HPDE6-E6E7 (cell line): Measurements from ENCODE around the gene SPTBN4.
"Not testable (repeated sequence)": the region's sequence is repeated elsewhere in the genome, so short reads cannot be mapped to it uniquely, and the experiment has no call there.

Source experiments
- DNase-seq: peaks from one replicate; pipeline ENCODE4 v3.0.0; 2011; ENCODE audit warnings: missing footprints; ENCODE audit errors: extremely low spot score

The SPTBN4 gene

DNA sequence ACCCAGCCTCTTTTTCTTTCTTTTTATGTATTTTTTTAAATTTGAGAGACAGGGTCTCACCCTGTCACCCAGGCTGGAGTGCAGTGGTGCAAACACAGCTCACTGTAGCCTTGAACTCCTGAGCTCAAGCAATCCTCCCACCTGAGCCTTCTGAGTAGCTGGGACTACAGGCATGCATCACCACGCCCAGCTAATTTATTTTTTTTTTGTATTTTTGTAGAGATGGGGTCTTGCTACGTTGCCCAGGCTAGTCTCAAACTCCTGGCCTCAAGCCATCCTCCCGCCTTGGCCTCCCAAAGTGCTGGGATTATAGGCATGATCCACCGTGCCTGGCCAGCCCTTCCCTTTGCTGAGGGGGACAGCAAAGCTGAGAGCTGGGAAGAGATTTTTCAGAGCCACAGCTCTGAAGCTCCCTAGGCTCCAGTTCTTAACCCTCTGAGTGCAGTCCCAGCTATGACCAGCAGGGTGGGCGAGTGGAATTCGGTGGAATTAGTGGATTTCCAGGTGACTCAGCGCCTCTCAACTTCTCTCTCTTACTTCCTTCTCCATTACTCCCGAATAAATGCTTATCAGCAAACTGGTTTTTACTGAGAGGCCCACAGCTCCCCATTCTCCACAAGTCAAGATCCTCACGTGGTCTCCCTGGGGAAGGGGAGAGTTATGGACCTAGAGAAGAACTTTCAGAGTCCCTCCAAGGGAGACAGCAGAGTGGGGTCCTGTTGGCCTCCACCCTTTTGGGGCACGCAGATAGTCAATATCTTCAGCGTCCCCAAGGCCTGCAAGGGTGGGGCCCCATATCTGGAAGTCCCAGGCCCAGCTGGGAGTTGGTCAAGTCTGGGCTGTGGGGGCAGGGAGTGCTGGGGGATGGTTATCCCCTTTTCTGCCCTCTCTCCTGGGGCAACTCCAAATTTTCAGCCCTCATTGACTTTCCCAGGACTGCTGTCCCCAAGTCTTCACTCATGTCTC is 2.5 kb upstream of the SPTBN4 start:
- peak; percentile 84 for DNase-seq

DNA sequence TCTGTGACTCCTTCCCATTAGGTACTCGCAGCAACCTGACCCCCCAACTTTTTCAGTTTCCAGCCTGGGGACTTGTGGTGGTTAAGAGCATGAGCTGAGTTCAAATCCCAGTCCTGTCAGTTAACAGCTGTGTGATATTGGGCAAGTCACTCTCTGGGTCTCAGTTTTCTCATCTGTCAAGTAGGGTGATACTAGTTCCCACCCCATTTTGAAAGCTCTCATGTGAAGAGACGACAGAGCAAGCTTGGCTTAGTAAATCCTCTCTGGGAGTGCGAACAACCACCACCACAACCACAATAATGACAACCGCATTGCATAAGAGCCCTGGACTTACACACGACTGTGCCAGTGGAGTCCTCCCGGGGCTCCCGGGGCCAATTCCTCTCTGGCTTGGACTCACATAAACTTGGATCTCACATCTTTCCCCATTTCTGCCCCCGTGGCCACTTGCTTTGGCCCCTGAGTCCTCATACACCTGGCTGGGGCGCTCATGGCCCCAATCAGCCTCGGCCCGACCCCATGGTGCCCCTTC is 1.7 kb upstream of the SPTBN4 start:
- DNase-seq = no peak

DNA sequence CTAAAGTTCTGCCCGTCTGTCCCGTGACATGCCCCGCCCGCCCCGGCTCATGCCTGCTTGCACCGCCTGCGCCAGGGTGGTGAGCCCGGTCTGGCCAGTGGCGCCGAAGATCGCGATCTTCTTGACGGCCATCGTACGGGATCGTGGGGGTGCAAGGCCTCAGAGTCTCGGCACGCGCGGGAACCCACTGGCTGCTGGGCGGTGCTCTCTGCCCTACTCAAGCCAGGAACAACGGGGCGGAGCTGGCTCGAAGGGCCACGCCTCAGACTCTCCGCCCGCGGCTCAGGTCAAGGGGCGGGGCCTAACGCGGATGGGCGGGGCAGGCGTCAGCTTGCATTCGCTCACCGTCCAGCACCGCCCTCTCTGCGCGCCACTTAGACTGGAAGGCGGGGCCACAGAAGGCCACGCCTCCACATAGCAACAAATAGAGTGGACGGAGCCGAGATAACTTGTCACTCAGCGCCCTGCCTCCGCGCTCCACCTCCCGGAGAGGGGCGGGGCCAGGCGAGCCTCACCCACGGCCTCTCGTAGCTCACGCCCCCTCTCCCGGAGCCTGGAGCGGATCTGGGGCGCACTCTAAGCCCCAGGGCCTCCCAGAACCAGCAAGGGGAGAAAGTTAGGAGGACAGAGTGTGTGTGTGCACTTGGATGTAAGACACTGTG is 1.1 kb upstream of the SPTBN4 start, which contains the start of gene BLVRB:
TSS of gene BLVRB (minus strand) at position 189 of the 662 bp plus-strand sequence. CDS start at position 132, 57 bp downstream.
- peak; percentile 90 for DNase-seq

DNA sequence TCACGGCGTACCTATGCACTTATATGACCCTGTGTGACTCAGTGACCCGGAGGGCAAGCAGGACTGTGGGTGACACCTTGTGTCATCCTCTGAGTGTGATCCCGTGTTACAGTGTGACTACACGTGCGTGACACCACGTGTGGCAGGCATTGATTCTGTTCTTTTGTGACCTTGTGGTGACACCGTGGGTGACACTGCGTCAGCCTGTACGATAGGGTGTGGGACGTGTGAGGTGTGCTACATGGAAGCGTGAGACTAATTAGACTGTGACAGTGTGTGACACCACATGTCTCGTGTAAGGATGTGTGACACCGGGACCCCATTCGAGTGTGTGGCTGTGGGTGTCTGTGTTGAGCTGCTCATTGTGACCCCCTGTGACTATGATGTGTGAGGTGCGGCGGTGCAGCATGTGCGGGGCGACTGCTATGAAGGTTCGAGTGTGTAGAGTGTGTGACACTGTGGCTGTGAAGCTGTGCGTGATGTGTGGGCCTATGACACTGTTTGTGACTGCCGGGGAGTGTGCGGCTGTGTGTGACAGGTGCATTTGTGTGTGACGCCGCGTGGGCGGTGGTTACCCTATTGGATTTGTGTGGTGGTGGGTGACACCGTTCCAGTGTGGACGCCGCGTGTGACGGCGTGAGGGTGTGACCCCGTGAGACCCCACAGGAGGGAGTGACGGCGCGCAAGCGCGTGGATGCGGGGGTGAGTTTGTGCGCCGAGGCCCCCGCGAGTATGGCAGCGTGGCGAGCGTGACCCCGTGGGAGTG is 399 bp upstream of the SPTBN4 start:
- DNase-seq = no peak

DNA sequence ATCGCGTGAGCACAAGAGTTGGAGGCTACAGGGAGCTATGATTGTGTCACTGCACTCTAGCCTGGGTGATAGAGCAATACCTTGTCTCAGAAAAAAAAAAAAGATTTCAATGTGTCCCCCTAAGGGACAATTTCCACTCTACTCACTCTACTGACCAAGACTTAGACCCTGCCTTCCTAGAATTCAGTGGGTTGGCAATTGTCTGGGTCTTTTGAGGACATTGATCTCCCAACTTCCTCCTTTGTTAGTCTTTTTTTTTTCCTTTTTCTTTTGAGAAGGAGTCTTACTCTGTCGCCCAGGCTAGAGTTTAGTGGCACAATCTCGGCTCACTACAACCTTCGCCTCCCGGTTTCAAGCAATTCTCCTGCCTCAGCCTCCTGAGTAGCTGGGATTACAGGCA is 2.2 kb downstream of the SPTBN4 start:
- DNase-seq = no peak

DNA sequence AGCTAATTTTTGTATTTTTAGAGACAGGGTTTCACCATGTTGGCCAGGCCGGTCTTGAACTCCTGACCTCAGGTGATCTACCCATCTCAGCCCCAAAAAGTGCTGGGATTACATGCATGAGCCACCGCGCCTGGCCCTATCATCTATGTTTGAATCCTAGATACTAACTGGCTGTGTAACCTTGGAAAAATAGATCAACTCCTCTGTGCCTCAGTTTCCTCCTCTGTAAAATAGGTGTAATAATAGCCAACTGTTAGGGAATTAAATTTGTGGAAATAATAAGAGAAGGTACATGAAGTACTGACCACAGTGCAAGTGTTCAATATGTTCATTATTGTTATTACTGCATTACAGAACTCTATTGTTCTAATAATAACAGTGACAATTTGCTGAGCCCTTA is 4.3 kb downstream of the SPTBN4 start:
- DNase-seq = no peak

DNA sequence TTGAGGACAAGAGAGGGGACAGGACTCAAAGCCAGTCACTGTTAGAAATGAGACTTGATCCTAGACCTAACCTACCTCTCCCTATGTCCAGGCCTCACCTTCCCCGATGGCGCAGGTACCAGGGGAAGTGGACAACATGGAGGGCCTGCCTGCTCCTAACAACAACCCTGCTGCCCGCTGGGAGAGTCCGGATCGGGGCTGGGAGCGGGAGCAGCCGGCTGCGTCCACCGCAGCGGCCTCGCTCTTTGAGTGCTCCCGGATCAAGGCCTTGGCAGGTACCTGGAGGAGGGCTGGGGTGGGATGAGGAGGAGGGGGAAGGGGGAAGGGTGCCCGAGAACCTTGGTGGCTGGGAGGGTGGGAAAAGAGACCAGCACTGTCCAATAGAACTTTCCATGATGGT is 5.7 kb downstream of the SPTBN4 start:
- DNase-seq = no peak

DNA sequence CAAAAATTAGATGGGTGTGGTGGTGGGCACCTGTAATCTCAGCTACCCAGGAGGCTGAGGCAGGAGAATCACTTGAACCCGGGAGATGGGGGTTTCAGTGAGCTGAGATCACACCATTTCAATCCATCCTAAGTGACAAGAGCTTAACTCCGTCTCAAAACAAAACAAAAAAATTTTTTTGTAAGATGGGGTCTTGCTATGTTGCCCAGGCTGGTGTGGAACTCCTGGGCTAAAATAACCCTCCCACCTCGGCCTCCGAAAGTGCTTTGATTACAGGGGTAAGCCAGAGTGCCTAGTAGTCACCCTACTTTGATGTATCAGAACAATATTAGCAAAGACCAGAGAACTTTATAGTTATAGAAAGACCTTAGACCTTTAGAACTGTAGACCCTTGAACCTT is 7.9 kb downstream of the SPTBN4 start:
- no peak for DNase-seq

DNA sequence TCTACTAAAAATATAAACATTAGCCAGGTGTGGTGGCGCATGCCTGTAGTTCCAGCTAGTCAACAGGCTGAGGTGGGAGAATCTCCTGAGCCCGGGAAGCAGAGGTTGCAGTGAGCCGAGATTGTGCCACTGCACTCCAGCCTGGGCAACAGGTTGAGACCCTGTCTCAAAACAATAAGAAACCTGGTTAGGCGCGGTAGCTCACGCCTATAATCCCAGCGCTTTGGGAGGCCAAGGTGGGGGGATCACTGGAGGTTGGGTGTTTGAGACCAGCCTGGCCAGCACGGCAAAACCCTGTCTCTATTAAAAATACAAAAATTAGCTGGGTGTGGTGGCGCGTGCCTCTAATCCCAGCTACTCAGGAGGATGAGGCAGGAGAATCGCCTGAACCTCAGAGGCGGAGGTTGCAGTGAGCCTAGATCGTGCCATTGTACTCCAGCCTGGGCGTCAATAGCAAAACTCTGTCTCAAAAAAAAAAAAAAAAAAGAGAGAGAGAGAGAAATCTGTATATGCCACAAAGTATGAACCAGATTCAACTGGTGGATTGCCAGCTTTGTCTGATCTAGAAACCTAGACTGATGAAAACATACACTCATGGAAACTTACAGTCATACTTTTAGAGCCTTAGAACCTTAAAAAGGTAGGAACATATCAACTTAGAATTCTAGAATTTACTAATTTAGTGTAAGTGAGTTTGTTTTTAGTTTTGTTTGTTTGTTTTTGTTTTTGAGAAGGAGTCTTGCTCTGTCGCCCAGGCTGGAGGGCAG is 9.3 kb downstream of the SPTBN4 start:
- not testable (repeated sequence) for DNase-seq

DNA sequence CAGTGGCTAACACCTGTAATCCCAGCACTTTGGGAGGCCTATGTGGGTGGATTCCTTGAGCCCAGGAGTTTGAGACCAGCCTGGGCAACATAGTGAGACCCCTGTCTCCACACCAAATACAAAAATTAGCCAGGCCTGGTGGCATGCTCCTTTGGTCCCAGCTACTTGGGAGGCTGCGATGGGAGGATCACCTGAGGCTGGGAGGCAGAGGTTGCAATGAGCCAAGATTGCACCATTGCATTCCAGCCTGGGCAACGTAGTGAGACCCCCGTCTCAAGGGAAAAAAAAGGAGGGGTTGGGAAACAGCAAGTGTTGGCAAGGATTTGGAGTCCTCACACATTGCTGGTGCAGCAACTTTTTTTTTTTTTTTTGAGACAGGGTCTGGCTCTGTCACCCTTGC is 19.2 kb downstream of the SPTBN4 start:
- DNase-seq = no peak

DNA sequence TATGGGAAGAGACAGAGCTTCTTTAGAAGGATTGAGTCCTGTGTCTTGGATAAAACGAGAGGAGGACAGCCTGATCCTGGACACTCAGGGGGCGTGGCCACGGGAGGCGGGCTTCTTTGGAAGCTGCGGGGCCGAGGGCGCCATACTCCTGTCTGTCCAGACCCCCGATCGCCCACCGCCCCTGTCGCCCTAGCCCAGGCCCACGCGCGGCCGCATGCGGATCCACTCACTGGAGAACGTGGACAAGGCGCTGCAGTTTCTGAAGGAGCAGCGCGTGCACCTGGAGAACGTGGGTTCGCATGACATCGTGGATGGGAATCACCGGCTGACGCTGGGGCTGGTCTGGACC is 23.1 kb downstream of the SPTBN4 start:
- DNase-seq = no peak

DNA sequence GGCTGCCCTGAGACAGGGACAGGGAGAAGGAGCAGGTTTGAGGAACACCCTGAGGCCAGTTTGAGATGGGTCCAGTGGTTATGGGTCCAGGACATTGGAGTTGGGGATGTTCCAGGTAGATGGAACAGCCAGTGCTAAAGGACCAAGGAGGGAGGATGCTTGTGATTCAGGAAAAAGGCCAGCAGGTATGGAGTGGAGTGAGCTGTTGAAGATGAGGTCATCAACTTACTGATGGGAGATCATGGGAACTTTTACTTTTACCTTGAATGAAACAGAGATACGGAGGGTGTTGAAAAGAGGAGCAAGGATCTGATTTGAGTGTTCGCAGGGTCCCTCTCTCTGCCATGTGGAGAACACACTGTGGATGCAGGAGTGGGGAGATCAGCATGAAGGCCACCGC is 25.5 kb downstream of the SPTBN4 start:
- no peak for DNase-seq

DNA sequence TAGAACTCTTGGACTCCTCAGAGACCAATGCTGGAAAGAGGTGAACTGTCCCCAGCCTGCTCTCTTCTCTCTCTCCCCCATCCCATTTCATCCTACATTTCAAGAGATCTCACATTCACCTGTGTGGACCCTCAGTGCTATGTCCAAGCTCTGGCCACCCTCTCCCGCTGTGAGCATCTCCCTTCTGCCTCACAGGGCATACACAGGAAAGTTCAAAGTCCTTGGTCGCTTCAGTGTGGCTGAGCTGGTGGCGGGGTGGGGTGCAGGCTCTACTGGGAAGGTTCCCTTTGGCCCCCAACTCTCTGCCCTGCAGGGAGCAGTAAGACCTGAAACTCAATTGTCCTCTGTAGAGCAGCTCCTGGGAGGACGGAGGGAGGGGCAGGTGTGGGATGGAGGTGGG is 27.0 kb downstream of the SPTBN4 start:
- no peak for DNase-seq

DNA sequence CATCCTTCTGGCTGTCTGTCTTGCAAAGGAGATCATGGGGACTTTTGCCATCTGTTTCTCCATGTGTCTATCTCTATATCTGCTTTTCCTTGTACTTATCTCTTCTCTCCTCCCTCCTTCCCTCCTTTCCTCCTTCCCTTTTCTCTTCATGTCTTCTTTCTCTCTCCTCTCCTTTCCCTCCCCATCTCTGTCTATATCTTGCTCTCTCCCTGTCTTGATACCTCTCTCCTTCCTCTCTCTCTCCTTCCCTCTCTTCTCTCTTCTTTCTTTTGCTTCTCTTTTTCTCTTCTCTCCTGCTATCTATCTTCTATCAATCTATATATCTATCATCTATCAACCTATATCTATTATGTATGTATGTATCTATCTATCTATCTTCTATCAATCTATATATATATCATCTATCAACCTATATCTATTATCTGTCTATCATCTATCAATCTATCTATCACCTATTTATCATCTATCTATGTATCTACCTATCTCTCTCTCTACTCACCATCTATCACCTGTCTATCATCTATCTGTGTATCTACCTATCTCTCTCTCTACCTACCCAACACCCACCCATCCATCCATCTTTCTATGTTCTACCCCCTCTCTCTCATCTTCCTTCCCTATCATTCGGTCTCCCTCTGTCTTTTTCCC is 27.5 kb downstream of the SPTBN4 start:
- no peak for DNase-seq

DNA sequence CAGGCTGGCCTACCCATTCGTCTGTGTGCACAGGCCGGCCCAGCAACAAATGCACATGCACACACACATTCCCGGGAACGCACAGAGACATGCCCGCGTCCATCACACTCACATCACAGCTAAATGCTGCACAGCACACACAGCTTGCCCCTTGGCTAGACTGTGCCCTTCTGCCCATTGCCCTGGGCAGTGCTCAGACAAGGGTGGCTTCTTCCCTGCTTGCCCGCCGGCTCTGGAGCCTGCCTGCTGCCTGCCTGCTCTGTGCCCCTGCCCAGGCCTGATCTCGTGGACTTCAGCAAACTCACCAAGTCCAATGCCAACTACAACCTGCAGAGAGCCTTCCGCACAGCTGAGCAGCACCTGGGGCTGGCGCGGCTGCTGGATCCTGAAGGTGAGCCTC is 30.4 kb downstream of the SPTBN4 start:
- DNase-seq = no peak

DNA sequence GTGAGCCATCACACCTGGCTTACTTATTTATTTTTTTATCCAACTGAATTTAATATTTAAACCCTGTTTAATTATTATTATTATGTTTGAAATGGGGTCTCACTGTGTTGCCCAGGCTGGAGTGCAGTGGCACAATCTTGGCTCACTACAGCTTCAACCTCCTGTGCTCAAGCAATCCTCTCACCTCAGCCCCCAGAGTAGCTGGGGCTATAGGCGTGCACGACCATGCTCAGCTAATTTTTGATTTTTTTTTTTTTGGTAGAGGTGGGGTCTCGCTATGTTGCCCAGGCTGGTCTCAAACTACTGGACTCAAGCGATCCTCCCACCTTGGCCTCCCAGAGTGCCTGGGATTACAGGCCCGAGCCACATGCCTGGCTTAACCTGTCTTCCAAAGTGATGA is 32.5 kb downstream of the SPTBN4 start:
- no peak for DNase-seq

DNA sequence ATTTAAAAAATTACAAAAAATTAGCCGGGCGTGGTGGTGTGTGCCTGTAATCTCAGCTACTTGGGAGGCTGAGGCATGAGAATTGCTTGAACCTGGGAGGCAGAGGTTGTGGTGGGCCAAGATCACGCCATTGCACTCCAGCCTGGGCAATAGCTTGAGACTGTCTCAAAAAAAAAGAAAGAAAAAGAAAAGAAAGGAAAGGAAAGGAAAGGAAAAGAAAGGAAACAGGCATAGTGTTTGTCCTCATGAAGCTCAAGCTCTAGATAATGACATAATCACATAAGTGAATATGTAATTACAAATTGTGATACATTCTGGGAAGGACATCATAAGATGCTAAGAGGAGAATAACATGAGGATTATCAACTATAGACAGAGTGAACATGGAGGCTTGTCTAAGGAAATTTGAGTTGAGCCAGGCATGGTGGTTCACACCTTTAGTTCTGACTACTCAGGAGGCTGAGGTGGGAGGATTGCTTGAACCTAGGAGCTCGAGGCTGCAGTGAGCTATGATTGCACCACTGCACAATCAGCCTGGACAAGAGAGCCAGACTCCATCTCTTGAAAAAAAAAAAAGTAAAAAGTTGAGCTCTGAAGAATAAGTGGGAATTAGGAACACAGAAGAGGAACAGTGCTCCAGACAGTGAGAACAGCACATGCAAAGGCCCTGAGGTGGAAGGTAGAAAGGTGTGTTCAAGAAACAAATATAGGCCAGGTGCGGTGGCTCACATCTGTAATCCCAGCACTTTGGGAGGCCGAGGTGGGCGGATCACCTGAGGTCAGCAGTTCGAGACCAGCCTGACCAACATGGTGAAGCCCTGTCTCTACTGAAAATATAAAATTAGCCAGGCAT is 34.1 kb downstream of the SPTBN4 start:
- DNase-seq = not testable (repeated sequence)

DNA sequence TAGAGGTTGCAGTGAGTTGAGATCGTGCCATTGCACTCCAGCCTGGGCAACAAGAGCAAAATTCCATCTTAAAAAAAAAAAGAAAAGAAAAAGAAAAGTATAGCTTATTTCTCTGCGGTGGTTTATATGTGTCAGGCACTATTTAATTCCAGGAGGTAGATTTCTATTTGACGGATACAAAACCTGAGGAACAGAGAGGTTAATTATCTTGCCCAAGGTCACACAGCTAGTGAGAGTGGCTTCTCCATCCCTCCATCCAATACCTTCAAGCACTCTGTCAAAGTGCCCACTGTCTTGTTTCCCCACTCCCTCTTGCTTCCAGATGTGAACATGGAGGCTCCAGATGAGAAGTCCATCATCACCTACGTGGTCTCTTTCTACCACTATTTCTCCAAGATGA is 34.8 kb downstream of the SPTBN4 start:
- no peak for DNase-seq

DNA sequence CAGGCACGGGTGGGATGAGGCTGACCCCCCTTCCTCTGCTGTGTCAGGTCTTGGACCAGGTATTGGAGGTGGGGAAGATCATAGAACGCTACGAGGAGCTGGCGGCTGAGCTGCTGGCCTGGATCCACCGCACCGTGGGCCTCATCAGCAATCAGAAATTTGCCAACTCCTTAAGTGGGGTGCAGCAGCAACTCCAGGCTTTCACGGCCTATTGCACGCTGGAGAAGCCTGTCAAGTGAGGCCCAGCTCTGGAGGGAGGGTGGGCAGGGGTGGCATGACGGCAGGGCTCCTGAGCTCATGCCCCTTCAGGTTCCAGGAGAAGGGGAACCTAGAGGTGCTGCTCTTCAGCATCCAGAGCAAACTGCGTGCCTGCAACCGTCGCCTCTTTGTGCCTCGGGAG is 35.3 kb downstream of the SPTBN4 start:
- DNase-seq = no peak
